Choroid plexus epithelial cell (primary cell): Measurements from ENCODE around the gene NLRP11.
"Not testable (repeated sequence)": the region's sequence is repeated elsewhere in the genome, so short reads cannot be mapped to it uniquely, and the experiment has no call there.

ENCODE experiments used
- DNase-seq: peaks from one replicate; pipeline ENCODE4 v3.0.0-alpha.2; 2010; ENCODE audit warnings: low read depth
- H3K4me3 ChIP-seq: 2 replicates; pipeline ENCODE4 v1.5.1; 2011; ENCODE audit warnings: low read depth, mild to moderate bottlenecking, control low read depth, low read length, moderate library complexity
- CTCF ChIP-seq: conservative IDR thresholded peaks from 2 replicates; pipeline ENCODE4 v1.5.1; 2011; ENCODE audit warnings: low read depth, mild to moderate bottlenecking, control low read depth, inconsistent platforms, low read length, moderate library complexity

Gene NLRP11

GRCh38 chr19:55801416-55801815 lies 30.4 kb downstream of the NLRP11 start:
- H3K4me3 ChIP-seq: no peak overlapping the region
- TF ChIP-seq CTCF: no peak
- no peak for DNase-seq

GRCh38 chr19:55795021-55795420 lies 36.8 kb downstream of the NLRP11 start:
- TF ChIP-seq CTCF: no peak
- DNase-seq: no peak
- H3K4me3 ChIP-seq: no peak overlapping the region

GRCh38 chr19:55781112-55781511 lies 50.7 kb downstream of the NLRP11 start:
- TF ChIP-seq CTCF: no peak
- no peak overlapping the region for H3K4me3 ChIP-seq
- DNase-seq: no peak

- no peak for DNase-seq
- no peak for TF ChIP-seq CTCF
- no peak overlapping the region for H3K4me3 ChIP-seq
Observed at GRCh38 chr19:55778331-55778730, 53.5 kb downstream of the NLRP11 start.

GRCh38 chr19:55777528-55777927 lies 54.3 kb downstream of the NLRP11 start:
- no peak overlapping the region for H3K4me3 ChIP-seq
- no peak for DNase-seq
- no peak for TF ChIP-seq CTCF

GRCh38 chr19:55769632-55770031 lies 62.2 kb downstream of the NLRP11 start:
- not testable (repeated sequence) for H3K4me3 ChIP-seq, DNase-seq

- not testable (repeated sequence) for H3K4me3 ChIP-seq, DNase-seq
Observed at GRCh38 chr19:55768818-55769217, 63.0 kb downstream of the NLRP11 start, which contains the start of gene RFPL4AL1. TSS of gene RFPL4AL1 (plus strand) at chr19:55769118. CDS start at chr19:55771805, 2,687 bp downstream.

- no peak overlapping the region for H3K4me3 ChIP-seq
- TF ChIP-seq CTCF: no peak
Observed at GRCh38 chr19:55766466-55766865, 65.3 kb downstream of the NLRP11 start.

GRCh38 chr19:55758797-55759196 lies 73.0 kb downstream of the NLRP11 start, which contains the start of gene RFPL4A:
TSS of gene RFPL4A (plus strand) at chr19:55759097. CDS start at chr19:55761801, 2,704 bp downstream.
- DNase-seq, H3K4me3 ChIP-seq: not testable (repeated sequence)

More at GRCh38 chr19:55766466-55766865, 65.3 kb downstream of the NLRP11 start:
- DNase-seq: no peak

GRCh38 chr19:55756808-55757207 lies 75.0 kb downstream of the NLRP11 start:
- not testable (repeated sequence) for DNase-seq, H3K4me3 ChIP-seq
